GM18517 (cell line): ENCODE data around the gene KRT33A.

Experiments
- ATAC-seq: cut with Tn5 transposase; IDR thresholded peaks from one replicate; pipeline ENCODE4 v1.9.1; 2021; ENCODE audit warnings: mild to moderate bottlenecking, moderate library complexity; ENCODE audit not compliant: unreplicated experiment

KRT33A gene

DNA sequence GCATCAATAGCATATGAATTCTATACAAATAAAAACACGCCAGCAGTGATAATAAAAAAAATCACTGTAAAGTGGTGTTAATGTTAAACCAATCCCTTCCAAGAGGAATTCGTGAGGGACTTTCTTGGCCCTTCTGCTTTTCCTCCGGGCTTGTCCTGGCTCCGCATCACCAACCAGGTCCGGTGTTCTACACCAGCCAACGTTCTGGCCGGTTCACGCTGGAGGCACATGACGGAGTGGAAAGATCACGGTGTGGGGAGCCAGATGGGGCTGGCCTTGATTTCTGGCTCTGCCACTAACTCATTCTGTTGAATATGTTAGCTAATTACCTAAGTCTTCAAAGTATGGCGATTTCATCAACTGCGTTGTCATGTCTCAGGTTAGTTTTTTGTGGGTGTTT, 46.5 kb downstream of the KRT33A start:
- no peak for ATAC-seq

DNA sequence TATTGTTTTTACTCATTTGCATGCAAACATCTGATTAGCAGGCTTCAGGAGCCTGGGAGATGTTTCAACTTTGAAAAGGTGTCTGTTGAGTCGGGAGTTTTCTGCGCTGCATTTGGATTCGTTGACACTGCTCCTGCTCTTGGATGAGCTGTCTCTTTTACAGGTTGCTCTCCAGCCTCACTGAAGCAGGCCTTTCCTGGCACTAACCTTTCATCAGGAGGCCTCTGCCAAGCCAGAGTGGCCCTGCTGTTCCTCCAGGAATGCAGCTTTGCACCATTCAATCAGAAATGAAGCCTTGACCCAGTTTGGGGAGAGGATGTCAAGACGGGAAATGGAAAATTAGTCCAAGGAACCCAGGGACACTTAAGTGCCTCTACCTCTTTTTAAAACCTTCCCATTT, 47.6 kb downstream of the KRT33A start:
- no peak for ATAC-seq

GRCh38 chr17:41301916-41302901, 48.4 kb downstream of the KRT33A start, which contains the start of gene KRTAP29-1:
Gene KRTAP29-1 (minus strand): TSS chr17:41302851. CDS start chr17:41302851, 0 bp downstream.
- no peak for ATAC-seq

DNA sequence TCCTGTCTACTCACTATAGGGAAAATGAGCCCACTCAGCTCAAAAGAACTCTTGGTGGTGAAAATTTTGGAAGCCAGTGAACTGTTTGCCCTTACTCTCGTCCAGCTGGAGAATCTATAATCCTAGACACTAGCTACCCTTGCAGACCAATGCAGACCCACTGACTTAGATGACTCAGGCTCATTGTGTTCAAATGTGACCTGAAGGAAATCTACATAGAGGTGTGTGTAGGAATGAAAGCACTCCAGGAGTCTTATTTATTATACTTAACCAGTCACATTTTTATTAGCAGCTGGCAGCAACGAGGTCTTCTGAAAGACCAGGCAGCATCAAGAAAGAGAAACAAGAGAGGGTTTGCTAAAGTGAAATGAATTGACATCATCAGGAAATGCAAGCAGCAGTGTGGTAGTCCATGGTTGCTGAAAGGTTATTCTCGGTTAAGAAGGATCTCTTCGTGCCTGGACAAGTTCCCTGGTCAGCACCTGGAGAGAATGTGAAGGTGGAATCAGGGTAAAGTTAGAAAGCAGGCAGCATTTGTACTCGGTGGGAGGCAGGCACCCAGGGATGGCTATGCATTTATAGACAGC, 49.3 kb downstream of the KRT33A start:
- ATAC-seq = no peak

GRCh38 chr17:41298458-41299135, 52.0 kb downstream of the KRT33A start:
- ATAC-seq = no peak

- ATAC-seq = no peak
These were observed 53.8 kb downstream of the KRT33A start for GRCh38 chr17:41296846-41297245.
